Measurements from ENCODE around the gene AANAT. TPM values are rescaled to one million over a fixed set of nuclear protein-coding genes. Genes with fewer than 3 reads are reported as not detected.
A peak's percentile ranks its signal among the peaks of the same experiment; 100 is the strongest.

Gene AANAT
- total and polyA plus RNA-seq, 12 donors: 0.30 to 0.40 TPM; not detected in 10

GRCh38 chr17:76442341-76443338, 24.8 kb upstream of the AANAT start:
- H3K4me1 ChIP-seq (replicated peaks in 1 of 2): peaks cover 0 to 39% of the 10 kb centered on the region in 2 donors
- intact Hi-C loops (cut with DNase I): no loop called here
- 89 to 97% (median 95%) methylated on average over 8 of the region's 8 CpGs for WGBS, 4 donors
- no peak for DNase-seq
- H3K36me3 ChIP-seq (replicated peaks in 1 of 2): no peaks in the 10 kb centered on the region
- TF ChIP-seq CTCF (IDR thresholded peaks at IDR 0.05) (no peak), POLR2A (IDR thresholded peaks at IDR 0.05) (no peak)
- no peak overlapping the region for H3K4me3 ChIP-seq
- H3K27me3 ChIP-seq: no peaks in the 10 kb centered on the region
- H3K27ac ChIP-seq: no peak overlapping the region
- H3K9me3 ChIP-seq (replicated peaks in 1 of 3): no peaks in the 10 kb centered on the region

- no peaks in the 10 kb centered on the region for H3K9me3 ChIP-seq (replicated peaks in 1 of 3)
- 67 to 74% (median 68%) methylated on average over 9 of the region's 9 CpGs for WGBS, 4 donors
- H3K4me3 ChIP-seq: no peak overlapping the region
- intact Hi-C loops (cut with DNase I): no loop called here
- H3K4me1 ChIP-seq (replicated peaks in 1 of 2): peaks cover 0 to 42% of the 10 kb centered on the region in 2 donors
- peak overlapping the region in 3 of 5 donors; percentile 49 to 58 (median 51) for H3K27ac ChIP-seq
- H3K36me3 ChIP-seq (replicated peaks in 1 of 2): no peaks in the 10 kb centered on the region
- DNase-seq: no peak
- TF ChIP-seq POLR2A (IDR thresholded peaks at IDR 0.05) (no peak), CTCF (IDR thresholded peaks at IDR 0.05) (no peak)
- no peaks in the 10 kb centered on the region for H3K27me3 ChIP-seq
Observed at GRCh38 chr17:76444518-76445311, 22.7 kb upstream of the AANAT start.

GRCh38 chr17:76445697-76446448, 21.5 kb upstream of the AANAT start:
- H3K4me3 ChIP-seq: no peak overlapping the region
- peak in 1 of 7 donors; percentile 30 for DNase-seq
- peak overlapping the region in 3 of 5 donors; percentile 49 to 58 (median 51) for H3K27ac ChIP-seq
- H3K27me3 ChIP-seq: no peaks in the 10 kb centered on the region
- H3K4me1 ChIP-seq (replicated peaks in 1 of 2): peaks cover 0 to 40% of the 10 kb centered on the region in 2 donors
- intact Hi-C loops (cut with DNase I): no loop called here
- H3K36me3 ChIP-seq (replicated peaks in 1 of 2): no peaks in the 10 kb centered on the region
- TF ChIP-seq POLR2A (IDR thresholded peaks at IDR 0.05): no peak
- WGBS, 4 donors: 60 to 67% (median 64%) methylated on average over 10 of the region's 10 CpGs
- H3K9me3 ChIP-seq (replicated peaks in 1 of 3): no peaks in the 10 kb centered on the region

- no peaks in the 10 kb centered on the region for H3K36me3 ChIP-seq (replicated peaks in 1 of 2)
- peak overlapping the region in 3 of 5 donors; percentile 49 to 66 (median 58) for H3K27ac ChIP-seq
- TF ChIP-seq CTCF (IDR thresholded peaks at IDR 0.05) (no peak), POLR2A (IDR thresholded peaks at IDR 0.05) (no peak)
- no peak overlapping the region for H3K4me3 ChIP-seq
- no peaks in the 10 kb centered on the region for H3K27me3 ChIP-seq
- no peaks in the 10 kb centered on the region for H3K9me3 ChIP-seq (replicated peaks in 1 of 3)
- DNase-seq: peak; percentile 44 to 77 (median 75)
- intact Hi-C loops (cut with DNase I): no loop called here
- WGBS, 4 donors: 35 to 48% (median 44%) methylated on average over 9 of the region's 9 CpGs
- peaks cover under 1 to 45% of the 10 kb centered on the region in 2 donors for H3K4me1 ChIP-seq (replicated peaks in 1 of 2)
Observed at GRCh38 chr17:76446449-76447231, 20.8 kb upstream of the AANAT start.

All from adrenal gland (tissue), 12 donors.